ENCODE measurements around the gene TASP1.
"Not testable (repeated sequence)": the region's sequence is repeated elsewhere in the genome, so short reads cannot be mapped to it uniquely, and the experiment has no call there.

Gene TASP1, protein sequence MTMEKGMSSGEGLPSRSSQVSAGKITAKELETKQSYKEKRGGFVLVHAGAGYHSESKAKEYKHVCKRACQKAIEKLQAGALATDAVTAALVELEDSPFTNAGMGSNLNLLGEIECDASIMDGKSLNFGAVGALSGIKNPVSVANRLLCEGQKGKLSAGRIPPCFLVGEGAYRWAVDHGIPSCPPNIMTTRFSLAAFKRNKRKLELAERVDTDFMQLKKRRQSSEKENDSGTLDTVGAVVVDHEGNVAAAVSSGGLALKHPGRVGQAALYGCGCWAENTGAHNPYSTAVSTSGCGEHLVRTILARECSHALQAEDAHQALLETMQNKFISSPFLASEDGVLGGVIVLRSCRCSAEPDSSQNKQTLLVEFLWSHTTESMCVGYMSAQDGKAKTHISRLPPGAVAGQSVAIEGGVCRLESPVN

DNA sequence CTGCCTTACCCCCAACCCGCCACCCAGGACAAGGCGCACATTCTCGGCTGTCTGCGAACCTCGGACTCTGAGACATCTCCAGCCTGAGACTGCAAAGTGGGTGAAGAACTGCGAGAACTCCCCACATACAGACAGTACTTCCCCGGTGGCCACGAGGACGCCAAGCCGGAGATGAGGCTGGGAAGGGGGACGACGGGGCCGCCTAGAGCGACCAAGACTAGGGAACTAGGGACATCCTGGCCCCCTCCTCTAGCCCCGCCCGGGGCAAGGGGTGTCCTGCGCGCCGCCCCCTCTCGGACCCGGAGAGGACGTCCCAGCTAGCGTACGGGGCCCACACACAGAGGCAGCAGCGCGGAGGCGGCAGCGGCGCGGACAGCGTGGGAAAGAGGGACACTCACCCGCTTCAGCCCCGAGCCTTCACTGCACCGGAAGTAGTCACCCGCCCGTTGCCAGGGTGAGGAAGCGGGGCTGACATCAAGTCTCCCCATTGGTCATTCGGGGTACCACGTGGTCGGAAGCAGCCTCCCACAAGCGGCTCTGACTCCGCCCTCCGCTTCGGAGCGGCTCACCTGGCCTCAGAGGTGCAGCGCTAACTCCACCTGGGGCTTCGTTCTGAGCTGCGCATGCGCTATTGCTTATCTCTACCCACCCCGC is at the start of gene TASP1:
Gene TASP1, minus strand, starts transcription at position 437 of the 654 bp plus-strand sequence. CDS start 8,854 bp downstream, outside the sequence.
- DNase-seq, result peak; percentile 97 to 98

DNA sequence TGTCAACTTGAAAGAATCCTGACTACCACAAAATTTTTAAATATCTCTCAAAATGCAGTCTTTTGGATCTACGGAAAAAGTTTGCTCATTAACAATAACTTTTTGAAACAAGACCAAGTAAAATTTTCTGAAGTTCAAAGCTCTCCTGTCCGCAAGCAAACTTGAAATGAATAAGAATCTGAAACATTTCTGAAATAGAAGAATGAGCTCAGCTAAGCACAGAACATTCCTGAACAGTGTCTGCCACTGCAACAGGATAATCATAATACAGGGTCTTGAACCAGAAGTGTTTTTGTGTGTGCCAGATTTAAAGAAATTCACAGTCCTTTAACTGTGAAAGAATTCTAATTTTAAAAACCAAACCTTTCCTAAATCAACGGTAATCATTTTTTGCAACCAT is 49.1 kb upstream of the TASP1 start:
- DNase-seq, result no peak

DNA sequence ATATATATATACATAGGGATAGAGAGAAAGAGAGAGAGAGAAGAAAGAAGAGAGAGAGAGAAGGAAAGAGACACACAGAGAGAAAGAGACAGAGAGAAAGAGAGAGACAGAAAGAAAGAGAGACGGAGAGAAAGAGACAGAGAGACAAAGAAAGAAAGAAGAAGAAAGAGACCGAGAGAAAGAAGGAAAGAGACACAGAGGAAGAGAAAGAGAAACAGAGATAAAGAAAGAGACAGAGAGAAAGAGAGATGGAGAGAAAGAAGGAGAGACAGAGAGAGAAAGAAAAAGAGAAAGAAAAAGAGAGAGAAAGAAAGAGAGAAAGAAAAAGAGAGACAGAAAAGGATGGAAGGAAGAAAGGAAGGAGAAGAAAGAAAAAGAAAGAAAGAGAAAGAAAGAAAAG is 46.9 kb upstream of the TASP1 start:
- no peak for DNase-seq

DNA sequence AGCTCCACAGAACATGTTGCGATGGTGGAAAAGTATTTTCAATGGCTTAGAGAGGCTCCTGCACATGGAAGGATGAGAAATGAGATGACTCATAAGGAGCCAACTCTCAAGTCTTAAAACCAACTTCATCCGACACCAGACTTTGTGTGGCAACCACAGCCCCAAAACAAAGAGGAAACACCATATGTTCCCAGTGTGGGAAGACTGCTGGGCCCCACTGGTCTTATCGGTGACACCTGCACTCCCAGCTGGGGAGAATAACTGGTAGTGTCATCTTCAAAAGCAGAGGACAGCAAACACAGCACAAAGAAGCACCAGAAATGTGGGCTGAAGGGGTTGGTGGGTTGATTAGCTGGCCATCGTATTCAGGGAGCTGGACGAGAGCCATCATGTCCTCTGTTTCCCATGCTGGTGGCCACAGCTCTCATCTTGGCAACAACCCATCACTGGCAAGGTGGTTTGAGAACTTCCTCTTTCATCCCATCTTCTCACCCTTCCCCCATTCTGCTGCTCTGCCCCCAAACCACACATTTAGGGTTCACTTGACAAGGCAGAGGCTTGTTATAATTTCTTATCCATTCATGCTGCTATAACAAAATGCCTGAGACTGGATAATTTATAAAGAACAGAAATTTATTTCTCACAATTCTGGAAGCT is 46.0 kb upstream of the TASP1 start:
- DNase-seq, result no peak

DNA sequence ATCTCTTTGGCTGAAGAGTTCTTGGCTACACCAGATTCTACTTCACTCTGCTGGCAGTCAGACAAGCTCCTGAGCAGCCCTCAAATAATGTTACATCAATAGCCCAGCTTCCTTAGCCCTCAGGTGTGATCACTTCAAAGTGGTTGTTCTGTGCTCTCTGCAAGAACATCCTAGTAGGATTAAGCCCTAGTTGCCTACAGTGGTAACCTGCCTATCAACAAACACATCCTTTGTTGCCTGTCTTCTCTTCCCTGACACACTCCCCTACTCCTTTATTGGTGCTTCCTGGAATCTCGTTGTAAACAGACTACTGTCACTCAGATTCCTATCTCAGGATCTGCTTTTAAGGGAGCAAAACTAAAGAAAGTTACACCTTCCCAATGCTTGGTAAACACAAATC is 45.1 kb upstream of the TASP1 start:
- no peak for DNase-seq

DNA sequence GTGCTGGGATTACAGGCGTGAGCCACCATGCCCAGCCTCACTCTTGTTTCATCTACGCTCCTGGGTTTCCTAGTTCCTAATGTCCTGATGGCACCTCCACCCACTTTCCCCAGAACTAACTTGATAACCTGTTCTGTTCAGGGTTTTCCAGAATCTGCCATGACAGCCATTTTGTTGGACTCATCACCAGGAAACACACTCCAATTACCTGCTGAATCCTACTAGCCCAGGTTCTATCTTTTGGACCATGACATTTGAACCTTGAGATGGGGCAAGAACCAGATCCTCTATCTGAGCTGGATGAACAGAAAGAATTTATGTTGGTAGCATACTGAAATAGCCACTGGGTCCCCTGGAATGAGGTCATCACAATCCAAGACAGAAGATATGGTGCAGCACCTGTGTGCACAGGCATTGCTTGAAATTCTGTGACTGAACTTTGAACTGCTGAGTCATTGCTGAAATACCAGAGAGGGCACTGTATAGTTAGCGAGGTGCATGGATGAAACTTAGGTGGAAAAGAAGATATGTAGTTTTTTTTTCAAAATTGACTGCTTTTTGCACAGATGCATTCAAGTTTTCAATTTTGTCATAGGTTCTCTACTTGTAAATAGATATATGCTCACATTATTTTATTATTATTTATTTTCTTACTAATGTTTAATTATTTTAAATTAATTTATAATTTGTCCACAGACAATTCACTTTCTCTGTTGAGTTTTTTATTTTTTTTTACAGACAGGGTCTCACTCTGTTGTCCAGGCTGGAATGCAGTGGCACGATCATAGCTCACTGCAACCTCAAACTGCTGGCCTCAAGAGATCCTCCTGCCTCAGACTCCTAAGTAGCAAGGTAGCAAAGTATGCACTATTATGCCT is 42.8 kb upstream of the TASP1 start:
- no peak for DNase-seq

DNA sequence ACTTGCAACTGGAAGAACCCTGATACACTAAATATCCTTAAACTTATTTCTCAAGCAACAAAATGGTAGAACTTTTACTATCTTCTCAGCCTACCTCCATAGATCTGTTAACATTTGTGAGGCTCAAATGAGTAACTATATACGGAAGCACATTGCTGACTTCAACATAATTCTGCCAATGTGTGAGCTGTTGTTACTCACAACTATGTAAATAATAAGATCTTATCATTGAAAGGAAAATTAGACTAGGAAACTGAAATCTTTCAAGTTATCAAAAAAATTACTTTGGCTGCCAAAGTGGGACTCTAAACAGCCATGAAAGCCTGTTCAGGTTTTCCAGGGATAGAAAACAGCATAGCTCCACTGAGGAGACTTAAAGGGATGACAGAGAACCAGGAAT is 40.2 kb upstream of the TASP1 start:
- DNase-seq, result no peak

DNA sequence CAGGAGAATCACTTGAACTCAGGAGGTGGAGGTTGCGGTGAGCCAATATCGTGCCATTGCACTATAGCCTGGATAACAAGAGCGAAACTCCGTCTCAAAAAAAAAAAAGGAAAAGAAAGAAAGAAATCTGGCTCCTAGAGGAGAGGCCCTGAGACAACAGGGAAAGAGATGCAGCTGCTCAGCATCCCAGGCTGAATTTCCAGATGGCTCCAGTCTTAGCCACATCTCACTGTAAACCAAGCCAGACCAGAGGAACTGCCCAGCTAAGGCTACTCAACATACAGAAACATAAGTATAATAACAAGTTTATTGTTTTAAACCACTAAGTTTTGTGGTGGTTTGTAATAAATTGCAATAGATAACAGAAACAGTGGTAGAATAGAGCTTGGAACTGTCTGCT is 38.5 kb upstream of the TASP1 start:
- DNase-seq, result no peak

DNA sequence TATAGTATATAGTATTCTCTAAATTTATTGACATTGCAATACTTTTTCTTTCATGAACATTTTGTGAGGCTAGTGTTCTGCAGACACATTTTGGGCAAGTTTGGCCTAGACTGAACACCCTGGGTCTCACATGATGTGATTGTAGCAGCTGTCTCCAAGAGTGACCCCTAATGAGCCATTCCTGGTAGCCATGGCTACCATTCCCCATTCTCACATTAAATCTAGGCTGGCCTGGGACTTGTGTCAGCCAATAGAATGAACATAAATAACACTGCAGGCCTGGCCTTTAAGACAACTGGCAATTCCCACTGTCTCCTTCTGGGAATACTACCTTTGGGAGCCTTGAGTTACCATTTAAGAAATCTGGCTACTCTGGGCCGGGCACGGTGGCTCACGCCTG is 38.0 kb upstream of the TASP1 start:
- no peak for DNase-seq

DNA sequence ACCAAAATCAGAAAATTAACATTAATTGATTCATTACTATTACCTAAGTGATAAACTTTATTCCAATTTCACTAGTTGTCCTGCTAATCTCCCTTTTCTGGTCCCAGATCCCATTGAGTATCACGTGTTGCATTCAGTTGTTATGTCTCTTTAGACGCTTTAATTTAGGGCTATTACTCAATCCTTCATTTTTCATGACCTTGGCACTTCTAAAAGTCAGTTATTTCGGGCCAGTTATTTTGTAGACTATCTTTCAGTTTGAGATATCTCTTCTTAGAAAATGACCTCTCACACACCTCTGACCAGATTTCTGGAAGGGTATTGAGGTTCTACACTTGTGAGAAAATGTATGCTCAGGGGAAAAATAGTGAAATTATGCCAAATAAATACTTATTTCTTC is 34.0 kb upstream of the TASP1 start:
- DNase-seq, result no peak

DNA sequence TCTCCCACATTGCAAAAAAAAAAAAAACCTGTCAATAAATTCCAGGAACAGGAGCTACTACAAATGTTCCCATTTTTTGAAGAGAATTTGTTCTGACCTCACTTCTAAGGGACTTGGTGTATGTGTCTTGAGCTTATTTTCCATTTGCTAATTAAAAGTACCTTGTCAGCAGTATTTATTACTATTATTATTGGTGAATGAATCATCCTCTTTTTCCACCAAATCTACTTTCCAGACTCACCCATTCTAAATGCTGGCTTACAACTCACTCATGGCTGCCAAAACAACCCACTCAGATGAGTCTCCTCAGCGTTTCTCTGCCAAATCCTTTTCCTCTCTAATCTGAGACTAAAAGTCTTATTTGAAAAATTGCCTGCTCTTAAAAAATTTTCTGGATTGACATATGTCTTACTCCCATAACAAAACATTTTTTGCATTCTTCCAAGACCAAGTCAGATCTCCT is 33.2 kb upstream of the TASP1 start:
- no peak for DNase-seq

DNA sequence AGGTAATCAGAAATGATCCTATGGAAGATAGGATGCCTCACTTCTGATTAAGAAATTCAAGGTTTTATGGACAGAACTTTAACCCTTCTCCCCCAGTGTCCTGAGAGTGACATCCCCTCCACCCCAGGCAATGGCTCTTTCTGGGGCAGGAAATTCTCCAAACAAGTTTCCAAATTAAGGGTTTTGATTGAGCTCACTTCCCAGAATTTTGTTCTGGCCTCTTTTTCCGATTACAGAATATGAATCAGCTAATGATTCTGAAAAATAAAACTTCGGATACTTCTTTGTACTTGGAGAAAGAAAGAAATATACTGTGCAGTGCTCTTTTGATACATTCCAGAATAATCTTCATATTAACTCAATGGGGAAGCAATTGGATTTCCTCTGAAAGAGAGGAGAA is 32.8 kb upstream of the TASP1 start:
- DNase-seq, result no peak

DNA sequence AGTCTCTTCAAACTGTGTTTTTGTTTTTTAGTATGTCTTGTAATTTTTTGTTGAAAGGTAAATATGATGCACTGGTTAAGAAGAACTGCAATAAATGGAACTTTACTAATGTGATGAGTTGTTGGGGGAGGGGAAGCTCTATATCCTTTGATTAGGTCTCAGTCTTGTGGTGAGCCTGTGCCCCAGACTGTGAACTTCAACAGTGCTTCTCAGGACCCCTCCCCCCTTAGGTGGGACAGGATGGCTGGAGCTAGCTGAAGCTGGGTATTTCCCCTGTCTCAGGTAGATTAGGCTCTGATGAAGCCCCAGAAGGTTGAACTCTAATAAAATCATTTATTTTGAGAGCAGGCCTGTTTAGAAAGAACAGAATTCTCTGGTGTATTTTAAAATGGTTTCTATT is 31.4 kb upstream of the TASP1 start:
- no peak for DNase-seq

DNA sequence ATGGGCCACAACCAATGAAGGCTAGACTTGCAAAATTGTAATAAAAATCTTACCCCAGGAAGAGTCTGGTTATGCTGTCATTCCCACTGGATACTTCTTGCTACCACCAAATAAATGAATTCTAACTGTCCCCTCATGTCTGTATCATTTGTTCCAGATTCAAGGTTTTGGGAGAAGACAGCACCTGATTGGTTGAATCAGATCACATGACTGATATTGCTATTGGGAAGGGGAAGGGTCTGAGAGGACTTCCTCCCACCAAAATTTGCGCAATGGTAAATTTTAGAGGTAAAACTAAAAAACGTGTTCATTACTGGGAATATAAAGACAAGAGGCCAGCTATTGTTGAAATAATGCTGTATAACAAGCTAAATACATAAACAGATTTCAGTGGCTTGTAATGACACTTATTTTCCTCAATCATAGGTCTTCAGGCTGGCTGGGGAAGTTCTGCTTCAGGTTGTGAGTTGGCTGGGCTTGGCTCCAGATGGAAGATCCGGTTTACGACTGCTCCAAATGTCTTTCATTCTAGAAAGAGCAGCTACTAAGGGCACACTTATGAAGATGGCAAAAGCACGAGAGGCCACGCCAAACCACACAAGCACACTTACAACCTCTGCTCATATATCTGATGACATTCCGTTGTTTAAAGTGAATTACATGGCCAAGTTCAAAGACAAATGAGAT is 27.1 kb upstream of the TASP1 start:
- no peak for DNase-seq

DNA sequence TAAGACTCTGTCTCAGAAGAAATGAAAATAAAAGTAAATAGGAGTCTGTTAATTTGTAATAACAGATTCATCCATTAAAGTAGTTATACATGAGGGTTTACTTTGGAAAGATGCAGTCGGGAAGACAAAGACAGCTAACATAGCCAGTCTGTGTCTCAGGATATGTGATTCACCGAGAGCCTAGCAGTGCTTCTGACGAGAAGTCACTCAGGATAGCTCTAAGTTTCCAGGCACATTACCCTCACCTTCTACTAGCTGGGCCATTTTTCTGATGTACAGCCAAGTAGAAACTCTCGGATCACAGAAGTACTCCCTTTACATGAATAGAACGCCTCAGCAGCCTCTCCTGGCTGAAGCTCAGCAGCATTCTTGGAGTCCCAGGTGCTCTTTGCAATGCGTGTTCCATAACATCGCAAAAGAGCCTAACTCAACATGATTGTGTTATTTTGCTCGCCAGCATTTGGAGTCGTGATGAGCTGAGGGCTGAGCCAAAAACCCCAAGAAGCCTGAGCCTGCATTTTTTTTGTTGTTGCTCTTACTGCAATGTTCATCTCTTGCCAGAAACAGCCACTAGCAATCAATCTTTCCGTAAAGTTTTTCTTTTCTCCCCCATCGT is 22.4 kb upstream of the TASP1 start:
- no peak for DNase-seq

DNA sequence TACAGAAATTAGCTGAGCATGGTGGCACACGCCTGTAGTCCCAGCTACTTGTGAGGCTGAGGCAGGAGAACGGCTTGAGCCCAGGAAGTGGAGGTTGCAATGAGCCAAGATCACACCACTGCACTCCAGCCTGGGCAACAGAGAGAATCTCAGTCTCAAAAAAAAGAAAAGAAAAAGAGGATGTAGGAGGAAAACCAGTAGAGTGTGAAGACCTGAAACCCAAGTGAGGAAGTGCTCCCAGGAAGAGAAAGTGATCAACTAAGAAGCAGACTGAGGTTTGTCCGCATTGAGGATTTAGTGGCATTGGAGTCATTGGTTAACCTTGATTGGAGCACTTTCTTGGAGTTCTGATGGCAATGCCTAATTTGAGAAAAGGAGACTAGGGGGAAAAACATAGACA is 20.6 kb upstream of the TASP1 start:
- DNase-seq, result no peak

DNA sequence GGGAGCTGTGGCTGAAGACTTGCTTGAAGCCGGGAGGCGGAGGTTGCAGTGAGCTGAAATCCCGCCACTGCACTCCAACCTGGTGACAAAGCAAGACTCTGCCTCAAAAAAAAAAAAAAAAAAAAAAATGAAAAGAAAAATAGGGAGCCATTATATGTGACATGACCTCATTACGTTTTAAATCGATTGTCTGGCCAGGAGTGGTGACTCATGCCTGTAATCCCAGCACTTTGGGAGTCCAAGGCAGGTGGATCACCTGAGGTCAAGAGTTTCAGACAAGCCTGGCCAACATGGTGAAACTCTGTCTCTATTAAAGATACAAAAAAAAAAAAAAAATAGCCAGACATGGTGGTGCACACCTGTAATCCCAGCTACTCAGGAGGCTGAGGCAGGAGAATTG is 19.3 kb upstream of the TASP1 start:
- not testable (repeated sequence) for DNase-seq

DNA sequence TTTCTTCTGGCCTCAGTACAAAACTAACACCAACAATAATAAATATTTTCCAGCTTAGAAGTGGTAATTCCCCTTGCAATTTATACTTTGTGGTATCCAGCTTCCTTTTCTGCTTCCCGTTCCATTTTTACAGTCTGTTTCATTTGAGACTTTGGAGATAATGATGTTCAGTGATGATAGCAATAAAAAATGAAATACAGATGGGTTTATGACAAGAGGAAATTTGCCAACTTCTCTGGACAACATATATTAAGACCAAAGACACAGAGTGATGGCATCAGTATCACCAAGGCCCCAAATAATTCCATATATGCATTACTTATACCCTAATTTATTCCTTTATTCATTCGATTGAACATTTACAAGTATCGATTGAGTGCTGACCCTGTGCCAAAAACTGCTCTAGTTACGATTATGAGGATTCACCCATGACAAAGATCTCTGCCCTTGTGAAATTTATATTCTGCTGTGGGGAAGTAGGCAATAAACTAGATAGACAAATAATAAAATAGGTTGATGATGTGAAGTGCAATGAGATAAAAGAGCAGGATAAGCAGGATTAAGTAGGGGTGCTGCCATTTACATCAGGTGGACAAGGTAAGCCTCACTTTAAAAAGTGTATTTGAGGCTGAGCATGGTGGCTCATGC is 18.1 kb upstream of the TASP1 start:
- no peak for DNase-seq

DNA sequence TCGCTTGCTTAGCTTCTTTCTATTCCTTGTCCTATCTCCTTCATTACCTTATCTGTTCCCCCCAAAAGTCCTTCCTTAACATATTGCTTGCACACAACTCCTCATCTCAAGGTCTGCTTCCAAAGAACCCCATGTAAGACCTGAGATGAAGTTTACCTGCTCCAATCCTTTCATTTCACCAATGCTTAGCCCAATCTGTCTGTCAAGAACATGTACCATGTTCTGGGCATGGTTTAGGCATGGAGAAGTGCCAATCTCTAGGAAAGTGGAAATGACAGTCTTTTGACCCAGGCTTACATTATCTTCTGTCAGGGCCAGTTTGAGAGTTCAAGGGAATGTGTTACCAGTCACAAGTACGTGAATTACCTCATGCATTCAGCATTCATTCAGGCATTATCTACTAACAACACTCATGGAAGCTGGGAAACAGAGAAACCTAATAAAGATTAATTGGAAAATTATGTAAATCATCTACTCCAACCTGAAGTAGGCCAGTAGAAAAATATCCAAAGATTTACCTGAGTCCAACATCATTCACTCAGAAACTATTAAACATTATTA is 15.8 kb upstream of the TASP1 start:
- no peak for DNase-seq

DNA sequence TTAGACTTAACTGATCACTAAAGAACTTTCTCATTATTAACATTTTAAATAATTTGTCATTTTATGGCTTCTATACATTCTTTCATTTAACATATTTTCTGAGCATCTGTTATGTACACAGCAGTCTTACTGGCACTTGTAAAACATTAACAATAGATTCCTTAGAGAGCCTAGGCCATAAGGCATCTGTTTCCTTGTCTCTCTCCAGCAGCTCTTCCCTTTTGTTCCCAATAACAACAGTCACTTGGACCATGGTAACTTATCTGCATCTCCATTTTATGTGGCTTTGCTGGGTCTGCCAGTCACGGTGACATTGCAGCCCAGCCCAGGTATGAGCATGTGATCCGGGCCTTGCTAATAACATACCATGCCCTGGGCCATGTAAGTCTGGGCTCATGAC is 11.7 kb upstream of the TASP1 start:
- no peak for DNase-seq
